Osteocyte (in vitro differentiated cells): Measurements from ENCODE around the gene PLOD2. TPM values are rescaled to one million over a fixed set of nuclear protein-coding genes. Genes with fewer than 3 reads are reported as not detected.

Experiments
- DNase-seq: peaks from one replicate; pipeline ENCODE4 v3.0.0; 2021; ENCODE audit warnings: mixed read lengths; ENCODE audit not compliant: unreplicated experiment; ENCODE audit errors: extremely low spot score
- H3K27ac Mint-ChIP-seq: one replicate; pipeline ENCODE4 v1.8.0; 2021; ENCODE audit warnings: mild to moderate bottlenecking, mixed read lengths; ENCODE audit not compliant: unreplicated experiment
- H3K27me3 Mint-ChIP-seq: one replicate; pipeline ENCODE4 v1.8.0; 2021; ENCODE audit warnings: mixed read lengths; ENCODE audit not compliant: unreplicated experiment
- H3K36me3 Mint-ChIP-seq: one replicate; pipeline ENCODE4 v1.8.0; 2021; ENCODE audit warnings: mixed read lengths; ENCODE audit not compliant: unreplicated experiment
- H3K4me1 Mint-ChIP-seq: one replicate; pipeline ENCODE4 v1.8.0; 2021; ENCODE audit warnings: mixed read lengths; ENCODE audit not compliant: unreplicated experiment
- H3K4me3 Mint-ChIP-seq: one replicate; pipeline ENCODE4 v1.8.0; 2021; ENCODE audit warnings: mild to moderate bottlenecking, moderate library complexity, mixed read lengths; ENCODE audit not compliant: unreplicated experiment
- H3K9me3 Mint-ChIP-seq: one replicate; pipeline ENCODE4 v1.8.0; 2021; ENCODE audit warnings: mixed read lengths; ENCODE audit not compliant: unreplicated experiment
- CTCF ChIP-seq: fragments of 200-600 bp; sonication (generic); IDR thresholded peaks from 2 replicates; pipeline ENCODE4 v1.5.0; 2021; ENCODE audit warnings: antibody characterized with exemption, mild to moderate bottlenecking, moderate library complexity
- total RNA-seq: library from RNA; stranded (reverse); gene quantifications from 2 replicates; pipeline ENCODE4 v1.2.1, GENCODE V29; 2021

PLOD2 gene
- total RNA-seq, 1 donor from 2014 or later, result 96.1 TPM

DNA sequence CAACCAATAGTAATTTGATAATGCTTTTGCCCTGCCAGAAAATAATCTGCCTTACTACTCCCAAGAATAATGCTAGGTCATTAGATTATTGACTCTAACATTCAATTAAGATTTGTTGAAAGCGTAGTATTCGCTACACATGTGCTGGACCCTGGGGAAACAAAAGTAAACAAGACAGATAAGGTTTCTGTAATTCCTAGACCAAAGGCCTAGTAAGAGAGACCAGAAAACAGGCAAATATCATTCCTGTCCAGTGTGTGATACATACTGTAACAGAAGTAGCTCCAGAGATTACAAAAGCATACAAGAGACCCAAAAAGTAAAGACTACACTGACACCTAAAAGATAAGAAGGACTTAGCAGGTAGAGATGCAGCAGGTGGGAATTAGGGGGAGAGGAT lies 60.8 kb downstream of the PLOD2 start:
- Mint-ChIP-seq H3K27me3 (no peaks in the 10 kb centered on the region), H3K9me3 (no peaks in the 10 kb centered on the region), H3K27ac (no peak overlapping the region), H3K36me3 (peaks cover 33% of the 10 kb centered on the region), H3K4me3 (no peak overlapping the region), H3K4me1 (peaks cover 10% of the 10 kb centered on the region)
- DNase-seq, result no peak
- TF ChIP-seq CTCF, result no peak

GRCh38 chr3:146099316-146099715 lies 61.7 kb downstream of the PLOD2 start:
- Mint-ChIP-seq H3K9me3 (no peaks in the 10 kb centered on the region), H3K27ac (no peak overlapping the region), H3K4me3 (no peak overlapping the region), H3K36me3 (peaks cover 37% of the 10 kb centered on the region), H3K27me3 (no peaks in the 10 kb centered on the region), H3K4me1 (peaks cover 11% of the 10 kb centered on the region)
- no peak for TF ChIP-seq CTCF
- no peak for DNase-seq

- H3K4me3 Mint-ChIP-seq, result no peak overlapping the region
- no peaks in the 10 kb centered on the region for H3K9me3 Mint-ChIP-seq
- no peaks in the 10 kb centered on the region for H3K27me3 Mint-ChIP-seq
- peak overlapping the region; percentile 29 for H3K27ac Mint-ChIP-seq
- DNase-seq, result no peak
- TF ChIP-seq CTCF, result no peak
- peaks cover 13% of the 10 kb centered on the region for H3K36me3 Mint-ChIP-seq
- peaks cover 41% of the 10 kb centered on the region for H3K4me1 Mint-ChIP-seq
Observed at GRCh38 chr3:146093896-146094295, 67.1 kb downstream of the PLOD2 start.

GRCh38 chr3:146092230-146092629 lies 68.8 kb downstream of the PLOD2 start:
- H3K36me3 Mint-ChIP-seq, result peaks cover 13% of the 10 kb centered on the region
- no peak overlapping the region for H3K4me3 Mint-ChIP-seq
- peak overlapping the region; percentile 69 for H3K27ac Mint-ChIP-seq
- H3K4me1 Mint-ChIP-seq, result peaks cover 52% of the 10 kb centered on the region
- DNase-seq, result no peak
- no peak for TF ChIP-seq CTCF
- no peaks in the 10 kb centered on the region for H3K27me3 Mint-ChIP-seq
- H3K9me3 Mint-ChIP-seq, result no peaks in the 10 kb centered on the region

DNA sequence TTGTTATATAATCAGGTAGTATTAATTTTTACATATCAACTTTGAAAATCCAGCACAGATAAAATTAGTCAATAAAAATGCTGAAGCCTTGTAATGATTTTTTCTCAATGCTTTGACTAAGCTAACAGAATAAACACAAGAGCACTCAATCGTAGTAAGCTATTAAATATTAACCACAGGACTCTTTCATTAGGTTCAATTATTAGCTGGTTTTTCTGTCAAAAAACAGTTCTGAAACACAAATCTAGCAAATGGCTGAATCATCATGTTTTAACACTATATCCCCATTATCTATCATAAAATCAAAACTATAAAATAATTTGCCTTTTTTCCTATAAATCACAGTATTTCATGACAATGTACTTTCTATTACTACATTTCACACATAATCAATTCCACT lies 69.6 kb downstream of the PLOD2 start:
- no peak for TF ChIP-seq CTCF
- peaks cover 15% of the 10 kb centered on the region for H3K36me3 Mint-ChIP-seq
- no peaks in the 10 kb centered on the region for H3K9me3 Mint-ChIP-seq
- peaks cover 56% of the 10 kb centered on the region for H3K4me1 Mint-ChIP-seq
- no peak for DNase-seq
- no peak overlapping the region for H3K27ac Mint-ChIP-seq
- no peak overlapping the region for H3K4me3 Mint-ChIP-seq
- no peaks in the 10 kb centered on the region for H3K27me3 Mint-ChIP-seq
